WTC11 (cell line): ENCODE data around the gene CIZ1. TPM values are rescaled to one million over a fixed set of nuclear protein-coding genes. Genes with fewer than 3 reads are reported as not detected.

Experiments
- ATAC-seq: fragments of 200-7000 bp; cut with Tn5 transposase; 2 replicates; pipeline ENCODE4 v1.10.0; 2021; ENCODE audit warnings: mild to moderate bottlenecking, moderate library complexity
- CTCF ChIA-PET: fragments of 300-600 bp; sonication (Branson Sonifier 250); formaldehyde crosslinking; loops from one replicate; lab custom pipeline; 2021; ENCODE audit warnings: antibody characterized with exemption; lab: Charles Lee
- POLR2A ChIA-PET: fragments of 350-600 bp; sonication (Branson Sonifier 250); formaldehyde crosslinking; loops from one replicate; lab custom pipeline; 2021; ENCODE audit warnings: antibody characterized with exemption; lab: Charles Lee
- DNase-seq: peaks from one replicate; pipeline ENCODE4 v3.0.0; 2021; ENCODE audit warnings: low spot score
- H3K27ac Mint-ChIP-seq: 2 replicates; pipeline ENCODE4 v1.8.0; 2021; ENCODE audit warnings: mixed read lengths
- H3K27me3 Mint-ChIP-seq: 2 replicates; pipeline ENCODE4 v1.8.0; 2021; ENCODE audit warnings: low read depth, mild to moderate bottlenecking, moderate library complexity, mixed read lengths
- H3K36me3 Mint-ChIP-seq: 2 replicates; pipeline ENCODE4 v1.8.0; 2021; ENCODE audit warnings: mixed read lengths
- H3K4me1 Mint-ChIP-seq: 2 replicates; pipeline ENCODE4 v1.8.0; 2022; ENCODE audit warnings: mixed read lengths
- H3K4me3 Mint-ChIP-seq: 2 replicates; pipeline ENCODE4 v1.8.0; 2021; ENCODE audit warnings: mild to moderate bottlenecking, moderate library complexity, mixed read lengths
- H3K9me3 Mint-ChIP-seq: 2 replicates; pipeline ENCODE4 v1.8.0; 2021; ENCODE audit warnings: mixed read lengths
- ARID4B ChIP-seq: sonication (generic); formaldehyde crosslinking; IDR thresholded peaks from 2 replicates; pipeline ENCODE4 v1.8.0; 2023; ENCODE audit warnings: missing genetic modification reagents, mild to moderate bottlenecking, borderline replicate concordance
- E2F4 ChIP-seq: sonication (generic); formaldehyde crosslinking; IDR thresholded peaks from 2 replicates; pipeline ENCODE4 v1.8.1; 2022; ENCODE audit warnings: low read depth, mild to moderate bottlenecking, moderate library complexity, missing genetic modification reagents, borderline replicate concordance
- FOXK1 ChIP-seq: sonication (generic); formaldehyde crosslinking; IDR thresholded peaks from 2 replicates; pipeline ENCODE4 v1.8.0; 2022; ENCODE audit warnings: mild to moderate bottlenecking, moderate library complexity, missing genetic modification reagents
- FOXP1 ChIP-seq: sonication (generic); formaldehyde crosslinking; IDR thresholded peaks from 2 replicates; pipeline ENCODE4 v1.8.0; 2022; ENCODE audit warnings: missing genetic modification reagents, mild to moderate bottlenecking, moderate library complexity, borderline replicate concordance
- IRF1 ChIP-seq: sonication (generic); formaldehyde crosslinking; IDR thresholded peaks from 2 replicates; pipeline ENCODE4 v1.8.0; 2023; ENCODE audit warnings: missing genetic modification reagents
- IRF2 ChIP-seq: sonication (generic); formaldehyde crosslinking; IDR thresholded peaks from 2 replicates; pipeline ENCODE4 v1.8.0; 2022; ENCODE audit warnings: low read depth, missing genetic modification reagents, borderline replicate concordance
- MLX ChIP-seq: sonication (generic); formaldehyde crosslinking; IDR thresholded peaks from 2 replicates; pipeline ENCODE4 v1.8.1; 2023; ENCODE audit warnings: mild to moderate bottlenecking, missing genetic modification reagents, moderate library complexity
- NFE2L1 ChIP-seq: sonication (generic); formaldehyde crosslinking; IDR thresholded peaks from 2 replicates; pipeline ENCODE4 v1.8.1; 2023; ENCODE audit warnings: missing genetic modification reagents
- NR3C1 ChIP-seq: sonication (generic); formaldehyde crosslinking; conservative IDR thresholded peaks from 2 replicates; pipeline ENCODE4 v1.8.1; 2023; ENCODE audit warnings: low read depth, mild to moderate bottlenecking, missing genetic modification reagents
- TEAD4 ChIP-seq: sonication (generic); formaldehyde crosslinking; IDR thresholded peaks from 2 replicates; pipeline ENCODE4 v1.8.0; 2022; ENCODE audit warnings: mild to moderate bottlenecking, missing genetic modification reagents
- ZBTB21 ChIP-seq: sonication (generic); formaldehyde crosslinking; IDR thresholded peaks from 2 replicates; pipeline ENCODE4 v1.8.1; 2023; ENCODE audit warnings: mild to moderate bottlenecking, missing genetic modification reagents, borderline replicate concordance
- ZNF219 ChIP-seq: sonication (generic); formaldehyde crosslinking; IDR thresholded peaks from 2 replicates; pipeline ENCODE4 v1.8.0; 2023; ENCODE audit warnings: missing genetic modification reagents, mild to moderate bottlenecking, borderline replicate concordance
- ZNF263 ChIP-seq: sonication (generic); formaldehyde crosslinking; IDR thresholded peaks from 2 replicates; pipeline ENCODE4 v1.8.1; 2022; ENCODE audit warnings: low read depth, mild to moderate bottlenecking, moderate library complexity, missing genetic modification reagents
- ZNF281 ChIP-seq: sonication (generic); formaldehyde crosslinking; IDR thresholded peaks from 2 replicates; pipeline ENCODE4 v1.8.0; 2023; ENCODE audit warnings: mild to moderate bottlenecking, missing genetic modification reagents
- total RNA-seq: library from RNA; stranded (reverse); gene quantifications from 3 replicates; pipeline ENCODE4 v1.2.3, GENCODE V29; 2021
- TF ChIP-seq, protein P1 (sequence below): sonication (generic); formaldehyde crosslinking; conservative IDR thresholded peaks from 2 replicates; pipeline ENCODE4 v1.8.1; 2022; ENCODE audit warnings: mild to moderate bottlenecking, missing genetic modification reagents
- TF ChIP-seq, protein P2 (sequence below): sonication (generic); formaldehyde crosslinking; IDR thresholded peaks from 2 replicates; pipeline ENCODE4 v1.8.1; 2022; ENCODE audit warnings: low read depth, missing genetic modification reagents, borderline replicate concordance

CIZ1 gene
- total RNA-seq, 1 experiment from 2014 or later, result 90.2 TPM

DNA sequence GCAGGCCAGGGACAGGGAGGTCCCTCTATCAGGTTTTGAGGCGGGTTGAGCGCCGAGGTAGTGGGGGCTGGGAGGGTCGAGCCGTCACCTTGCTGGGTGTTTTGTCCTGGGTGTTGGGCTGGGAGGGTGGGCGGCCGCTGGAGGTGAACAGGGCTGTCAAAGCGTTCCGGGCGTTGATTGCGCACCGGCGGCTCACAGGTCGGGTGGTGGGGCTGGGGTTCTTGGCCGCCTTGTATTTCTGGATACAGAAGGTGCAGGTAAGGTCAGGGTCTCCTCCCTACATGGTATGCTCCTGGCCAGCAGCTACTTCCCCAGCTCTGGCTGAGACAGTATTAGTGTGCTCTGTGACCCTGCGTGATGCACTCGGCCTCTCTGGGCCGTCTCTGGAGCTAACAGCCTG lies 25.2 kb downstream of the CIZ1 start (continued):
- TF ChIP-seq ZNF281 (CRISPR knock-in tag), result no peak
- TF ChIP-seq NFE2L1 (CRISPR knock-in tag), result no peak
- TF ChIP-seq, protein P1, sequence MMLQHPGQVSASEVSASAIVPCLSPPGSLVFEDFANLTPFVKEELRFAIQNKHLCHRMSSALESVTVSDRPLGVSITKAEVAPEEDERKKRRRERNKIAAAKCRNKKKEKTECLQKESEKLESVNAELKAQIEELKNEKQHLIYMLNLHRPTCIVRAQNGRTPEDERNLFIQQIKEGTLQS (CRISPR knock-in tag), result no peak
- TF ChIP-seq, protein P2, sequence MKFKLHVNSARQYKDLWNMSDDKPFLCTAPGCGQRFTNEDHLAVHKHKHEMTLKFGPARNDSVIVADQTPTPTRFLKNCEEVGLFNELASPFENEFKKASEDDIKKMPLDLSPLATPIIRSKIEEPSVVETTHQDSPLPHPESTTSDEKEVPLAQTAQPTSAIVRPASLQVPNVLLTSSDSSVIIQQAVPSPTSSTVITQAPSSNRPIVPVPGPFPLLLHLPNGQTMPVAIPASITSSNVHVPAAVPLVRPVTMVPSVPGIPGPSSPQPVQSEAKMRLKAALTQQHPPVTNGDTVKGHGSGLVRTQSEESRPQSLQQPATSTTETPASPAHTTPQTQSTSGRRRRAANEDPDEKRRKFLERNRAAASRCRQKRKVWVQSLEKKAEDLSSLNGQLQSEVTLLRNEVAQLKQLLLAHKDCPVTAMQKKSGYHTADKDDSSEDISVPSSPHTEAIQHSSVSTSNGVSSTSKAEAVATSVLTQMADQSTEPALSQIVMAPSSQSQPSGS (CRISPR knock-in tag), result no peak
- TF ChIP-seq NR3C1, result no peak
- TF ChIP-seq FOXP1 (CRISPR knock-in tag), result no peak
- TF ChIP-seq ZNF219 (CRISPR knock-in tag), result no peak

DNA sequence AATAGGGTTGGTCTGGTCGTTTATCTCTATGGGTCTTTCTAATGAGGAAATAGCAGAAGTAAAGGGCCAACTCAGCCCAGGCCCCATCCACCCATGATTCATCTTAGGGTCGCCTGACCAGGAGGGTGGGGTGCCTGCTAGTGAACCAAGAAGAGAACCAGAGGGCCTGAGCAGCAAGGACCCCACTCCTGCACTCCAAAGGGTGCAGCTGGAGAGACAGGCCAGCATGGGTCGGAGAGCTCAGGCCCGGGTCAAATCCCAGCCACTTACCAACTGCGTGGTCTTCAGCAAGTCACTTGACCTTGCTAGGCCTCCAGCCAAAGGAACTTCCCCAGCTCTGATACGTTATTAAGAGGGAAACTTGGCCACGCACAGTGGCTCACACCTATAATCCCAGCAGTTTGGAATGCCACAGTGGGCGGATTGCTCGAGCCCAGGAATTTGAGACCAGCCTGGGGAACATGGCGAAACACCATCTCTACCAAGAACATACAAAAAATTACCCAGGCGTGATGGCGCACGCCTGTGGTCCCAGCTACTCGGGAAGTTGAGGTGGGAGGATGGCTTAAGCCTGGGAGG lies 27.0 kb downstream of the CIZ1 start:
- H3K36me3 Mint-ChIP-seq, result peaks cover 28% of the 10 kb centered on the region
- POLR2A ChIA-PET, result no interaction called here
- no peak overlapping the region for H3K27ac Mint-ChIP-seq
- ATAC-seq (no peak), DNase-seq (no peak)
- no peak overlapping the region for H3K4me3 Mint-ChIP-seq
- H3K9me3 Mint-ChIP-seq, result no peaks in the 10 kb centered on the region
- peaks cover 5% of the 10 kb centered on the region for H3K4me1 Mint-ChIP-seq
- no peaks in the 10 kb centered on the region for H3K27me3 Mint-ChIP-seq
- no peak for TF ChIP-seq ARID4B (CRISPR knock-in tag)
- no peak for TF ChIP-seq IRF1 (CRISPR knock-in tag)
- TF ChIP-seq IRF2, result no peak
- TF ChIP-seq, all 79 proteins: peak for 0
- CTCF ChIA-PET, result interaction anchor here (2.1 kb wide), 1 partner anchor 40 kb away, joined by 7 read pairs; no protein-coding TSS in a partner anchor

- ATAC-seq (no peak), DNase-seq (no peak)
- Mint-ChIP-seq H3K9me3 (no peaks in the 10 kb centered on the region), H3K27ac (no peak overlapping the region), H3K36me3 (peaks cover 24% of the 10 kb centered on the region), H3K4me3 (no peak overlapping the region), H3K27me3 (no peaks in the 10 kb centered on the region), H3K4me1 (peaks cover 5% of the 10 kb centered on the region)
- CTCF ChIA-PET, result interaction anchor here (2.1 kb wide), 1 partner anchor 39 kb away, joined by 7 read pairs; no protein-coding TSS in a partner anchor
- POLR2A ChIA-PET, result no interaction called here
- TF ChIP-seq MLX (no peak), FOXK1 (CRISPR knock-in tag) (no peak), NR3C1 (no peak), ZNF263 (no peak), TEAD4 (CRISPR knock-in tag) (no peak), E2F4 (CRISPR knock-in tag) (no peak), ZBTB21 (CRISPR knock-in tag) (no peak)
Observed at GRCh38 chr9:128163523-128164306, 27.7 kb downstream of the CIZ1 start.
